ENCODE data around the gene KANSL1. TPM values are rescaled to one million over a fixed set of nuclear protein-coding genes. Genes with fewer than 3 reads are reported as not detected.
"Not testable (repeated sequence)": the region's sequence is repeated elsewhere in the genome, so short reads cannot be mapped to it uniquely, and the experiment has no call there.

The KANSL1 gene
- total and polyA plus RNA-seq, 3 donors from 2014 or later: 70.3 to 158 (median 152) TPM

GRCh38 chr17:46020023-46020761 is 173.0 kb downstream of the KANSL1 start:
- 91 to 92% methylated on average over 11 to 14 of the region's 14 CpGs for WGBS, 2 donors
- intact Hi-C loops (cut with DNase I; ENCODE audit: low total_unique reads): no loop called here

GRCh38 chr17:46019408-46019925 is 173.8 kb downstream of the KANSL1 start:
- intact Hi-C loops (cut with DNase I; ENCODE audit: low total_unique reads); H3K27me3 ChIP-seq; H3K4me3 ChIP-seq; H3K9me3 ChIP-seq; H3K4me1 ChIP-seq; H3K36me3 ChIP-seq (ENCODE audit: low read depth, missing control alignments); DNase-seq; H3K27ac ChIP-seq: not testable (repeated sequence)
- WGBS, 2 donors: 91 to 97% methylated on average over 8 of the region's 8 CpGs

More at GRCh38 chr17:46020023-46020761, 173.0 kb downstream of the KANSL1 start:
- no peak overlapping the region for H3K4me3 ChIP-seq
- no peaks in the 10 kb centered on the region for H3K36me3 ChIP-seq (ENCODE audit: low read depth, missing control alignments)
- H3K27ac ChIP-seq: no peak overlapping the region
- H3K9me3 ChIP-seq: no peaks in the 10 kb centered on the region
- no peaks in the 10 kb centered on the region for H3K4me1 ChIP-seq
- DNase-seq: no peak
- no peaks in the 10 kb centered on the region for H3K27me3 ChIP-seq
- no peak for TF ChIP-seq CTCF (IDR thresholded peaks at IDR 0.05)
- no peak for TF ChIP-seq POLR2A (IDR thresholded peaks at IDR 0.05)

- H3K4me3 ChIP-seq: no peak overlapping the region
- TF ChIP-seq POLR2A (IDR thresholded peaks at IDR 0.05) (no peak), CTCF (IDR thresholded peaks at IDR 0.05) (no peak)
- H3K9me3 ChIP-seq: no peaks in the 10 kb centered on the region
- WGBS, 2 donors: 84 to 86% methylated on average over 8 to 9 of the region's 9 CpGs
- H3K27me3 ChIP-seq: no peaks in the 10 kb centered on the region
- intact Hi-C loops (cut with DNase I; ENCODE audit: low total_unique reads): no loop called here
- H3K36me3 ChIP-seq (ENCODE audit: low read depth, missing control alignments): no peaks in the 10 kb centered on the region
- no peaks in the 10 kb centered on the region for H3K4me1 ChIP-seq
- no peak overlapping the region for H3K27ac ChIP-seq
- no peak for DNase-seq
Measured at GRCh38 chr17:46013502-46014165, 179.6 kb downstream of the KANSL1 start.

- no peak for DNase-seq
- H3K27ac ChIP-seq: no peak overlapping the region
- no peak overlapping the region for H3K4me3 ChIP-seq
- intact Hi-C loops (cut with DNase I; ENCODE audit: low total_unique reads): no loop called here
- H3K9me3 ChIP-seq: no peaks in the 10 kb centered on the region
- no peaks in the 10 kb centered on the region for H3K36me3 ChIP-seq (ENCODE audit: low read depth, missing control alignments)
- TF ChIP-seq POLR2A (IDR thresholded peaks at IDR 0.05) (no peak), CTCF (IDR thresholded peaks at IDR 0.05) (no peak)
- no peaks in the 10 kb centered on the region for H3K4me1 ChIP-seq
- 86 to 93% methylated on average over 2 to 7 of the region's 7 CpGs for WGBS, 2 donors
- no peaks in the 10 kb centered on the region for H3K27me3 ChIP-seq
Measured at GRCh38 chr17:46013127-46013501, 180.1 kb downstream of the KANSL1 start.

- Histone ChIP-seq H3K4me3 (no peak overlapping the region), H3K27me3 (no peaks in the 10 kb centered on the region), H3K9me3 (no peaks in the 10 kb centered on the region), H3K4me1 (no peaks in the 10 kb centered on the region), H3K36me3 (ENCODE audit: low read depth, missing control alignments) (no peaks in the 10 kb centered on the region), H3K27ac (no peak overlapping the region)
- intact Hi-C loops (cut with DNase I; ENCODE audit: low total_unique reads): no loop called here
- TF ChIP-seq CTCF (IDR thresholded peaks at IDR 0.05) (no peak), POLR2A (IDR thresholded peaks at IDR 0.05) (no peak)
- WGBS, 2 donors: 86 to 88% methylated on average over 11 of the region's 11 CpGs
- no peak for DNase-seq
Measured at GRCh38 chr17:46012506-46013079, 180.6 kb downstream of the KANSL1 start.
